Measurements from ENCODE around the gene TUBGCP3.
"Not testable (repeated sequence)": the region's sequence is repeated elsewhere in the genome, so short reads cannot be mapped to it uniquely, and the experiment has no call there.

TUBGCP3 gene

GRCh38 chr13:112579310-112579843 lies 8.6 kb downstream of the TUBGCP3 start:
- no peak for DNase-seq (ENCODE audit: low read depth in 2 of 2)

GRCh38 chr13:112576768-112577167 lies 11.2 kb downstream of the TUBGCP3 start:
- DNase-seq (ENCODE audit: low read depth in 2 of 2), result no peak

GRCh38 chr13:112576191-112576590 lies 11.8 kb downstream of the TUBGCP3 start:
- DNase-seq (ENCODE audit: low read depth in 2 of 2), result no peak

GRCh38 chr13:112575675-112576074 lies 12.3 kb downstream of the TUBGCP3 start:
- peak; percentile 16 to 18 for DNase-seq (ENCODE audit: low read depth in 2 of 2)

GRCh38 chr13:112574834-112575613 lies 12.9 kb downstream of the TUBGCP3 start:
- DNase-seq (ENCODE audit: low read depth in 2 of 2), result no peak

GRCh38 chr13:112574416-112574815 lies 13.5 kb downstream of the TUBGCP3 start:
- no peak for DNase-seq (ENCODE audit: low read depth in 2 of 2)

- no peak for DNase-seq (ENCODE audit: low read depth in 2 of 2)
Measured at GRCh38 chr13:112573710-112574109, 14.2 kb downstream of the TUBGCP3 start.

GRCh38 chr13:112572366-112572765 lies 15.6 kb downstream of the TUBGCP3 start:
- DNase-seq (ENCODE audit: low read depth in 2 of 2), result no peak

GRCh38 chr13:112569821-112570220 lies 18.1 kb downstream of the TUBGCP3 start:
- DNase-seq (ENCODE audit: low read depth in 2 of 2), result no peak

- peak in 1 of 2 experiments; percentile 8 for DNase-seq (ENCODE audit: low read depth in 2 of 2)
Measured at GRCh38 chr13:112567161-112567862, 20.6 kb downstream of the TUBGCP3 start.

- no peak for DNase-seq (ENCODE audit: low read depth in 2 of 2)
Measured at GRCh38 chr13:112562786-112563383, 25.1 kb downstream of the TUBGCP3 start.

- DNase-seq (ENCODE audit: low read depth in 2 of 2), result no peak
Measured at GRCh38 chr13:112562254-112562653, 25.7 kb downstream of the TUBGCP3 start.

GRCh38 chr13:112561478-112561877 lies 26.5 kb downstream of the TUBGCP3 start:
- DNase-seq (ENCODE audit: low read depth in 2 of 2), result no peak

GRCh38 chr13:112558696-112559418 lies 29.1 kb downstream of the TUBGCP3 start:
- DNase-seq (ENCODE audit: low read depth in 2 of 2), result no peak

GRCh38 chr13:112556600-112556999 lies 31.4 kb downstream of the TUBGCP3 start:
- DNase-seq (ENCODE audit: low read depth in 2 of 2), result no peak

GRCh38 chr13:112554214-112554850 lies 33.6 kb downstream of the TUBGCP3 start:
- no peak for DNase-seq (ENCODE audit: low read depth in 2 of 2)

GRCh38 chr13:112548975-112549374 lies 39.0 kb downstream of the TUBGCP3 start:
- DNase-seq (ENCODE audit: low read depth in 2 of 2), result not testable (repeated sequence)

- peak; percentile 9 to 12 for DNase-seq (ENCODE audit: low read depth in 2 of 2)
Measured at GRCh38 chr13:112545856-112546255, 42.1 kb downstream of the TUBGCP3 start.

- no peak for DNase-seq (ENCODE audit: low read depth in 2 of 2)
Measured at GRCh38 chr13:112532837-112533745, 54.9 kb downstream of the TUBGCP3 start.

GRCh38 chr13:112531263-112531794 lies 56.6 kb downstream of the TUBGCP3 start:
- no peak for DNase-seq (ENCODE audit: low read depth in 2 of 2)
